Endothelial cell of umbilical vein (primary cell): ENCODE results near the gene G3BP2. TPM values are rescaled to one million over a fixed set of nuclear protein-coding genes. Genes with fewer than 3 reads are reported as not detected.

Experiments
- BruUV-seq: library from RNA; stranded (reverse); fragments of 400-500 nt; replicated peaks from 2 replicates; lab custom pipeline; 2021; lab: Mats Ljungman, UMichigan
- CTCF ChIA-PET: fragments of 300-600, 350-600 bp; sonication (Branson Sonifier 250); formaldehyde crosslinking; loops from one replicate; lab custom pipeline; 2021; ENCODE audit warnings: antibody characterized with exemption, inconsistent platforms; lab: Charles Lee
- POLR2A ChIA-PET: fragments of 300-600, 350-600 bp; sonication (Branson Sonifier 250); formaldehyde crosslinking; loops from one replicate; lab custom pipeline; 2021; ENCODE audit warnings: antibody characterized with exemption, inconsistent platforms; lab: Charles Lee
- DNase-seq: peaks from one replicate; pipeline ENCODE4 v3.0.0-alpha.2; 2011; ENCODE audit warnings: low read depth, low spot score
- FAIRE-seq: peaks from 2 replicates; lab custom pipeline; 2011; peaks lifted over from hg19 to GRCh38; lab: Jason Lieb, UNC
- H2AFZ ChIP-seq: 2 replicates; pipeline ENCODE4 v1.6.0; 2012; ENCODE audit warnings: low read depth, low read length, control low read depth, inconsistent platforms
- H3K27ac ChIP-seq: 2 replicates; pipeline ENCODE4 v1.5.1; 2011; ENCODE audit warnings: low read depth, mild to moderate bottlenecking, control low read depth, low read length, moderate library complexity; ENCODE audit not compliant: insufficient read depth
- H3K27me3 ChIP-seq, 2 experiments: 2 replicates each; pipeline versions ENCODE4 v1.6.0 to v1.6.1; 2011; ENCODE audit warnings: low read length in 2 of 2, mixed read lengths in 1 of 2; ENCODE audit not compliant: control insufficient read depth in 2 of 2, insufficient read depth in 2 of 2
- H3K36me3 ChIP-seq, 2 experiments: 2 replicates in 1 of 2; 3 replicates in 1 of 2; pipeline ENCODE4 v1.5.1; 2011; ENCODE audit warnings: low read length in 2 of 2, mild to moderate bottlenecking in 1 of 2, moderate library complexity in 1 of 2; ENCODE audit not compliant: control insufficient read depth in 2 of 2, insufficient read depth in 2 of 2; ENCODE audit errors: extremely low read depth in 1 of 2
- H3K4me1 ChIP-seq: 3 replicates; pipeline ENCODE4 v1.5.1; 2011; ENCODE audit warnings: mild to moderate bottlenecking, low read length; ENCODE audit not compliant: control insufficient read depth, insufficient read depth; ENCODE audit errors: extremely low read depth
- H3K4me2 ChIP-seq: 2 replicates; pipeline ENCODE4 v1.6.1; 2011; ENCODE audit warnings: low read length, control low read depth, mixed read lengths; ENCODE audit not compliant: insufficient read depth
- H3K4me3 ChIP-seq, 3 experiments: fragments of 200-600 bp in 1 of 3; sonication (generic), shearing (Covaris generic) in 1 of 3; replicated peaks in 1 of 3; 2 replicates each; pipeline ENCODE4 v1.5.1; 2011 to 2016; ENCODE audit warnings: control low read depth in 3 of 3, low read length in 3 of 3, mild to moderate bottlenecking in 2 of 3, inconsistent platforms in 1 of 3, low read depth in 1 of 3, moderate library complexity in 1 of 3; ENCODE audit not compliant: insufficient read depth in 1 of 3
- H3K79me2 ChIP-seq: 2 replicates; pipeline ENCODE4 v1.6.0; 2012; ENCODE audit warnings: low read length, inconsistent platforms; ENCODE audit not compliant: control insufficient read depth, insufficient read depth
- H3K9ac ChIP-seq: replicated peaks from 2 replicates; pipeline ENCODE3; 2011; ENCODE audit warnings: low read length, control low read depth; ENCODE audit not compliant: insufficient read depth; ENCODE audit errors: extremely low read depth
- H3K9me1 ChIP-seq: replicated peaks from 3 replicates; pipeline ENCODE4 v1.6.0; 2011; ENCODE audit warnings: mild to moderate bottlenecking, low read length; ENCODE audit not compliant: control insufficient read depth, insufficient read depth; ENCODE audit errors: extremely low read depth
- H3K9me3 ChIP-seq: replicated peaks from 2 replicates; pipeline ENCODE4 v1.5.1; 2012; ENCODE audit warnings: low read length, inconsistent platforms; ENCODE audit not compliant: control insufficient read depth, insufficient read depth
- H4K20me1 ChIP-seq: replicated peaks from 2 replicates; pipeline ENCODE3; 2011; ENCODE audit warnings: mild to moderate bottlenecking, low read length; ENCODE audit not compliant: control insufficient read depth, insufficient read depth; ENCODE audit errors: extremely low read depth
- EZH2 ChIP-seq: IDR thresholded peaks from 2 replicates; pipeline ENCODE4 v1.6.1; 2012; ENCODE audit warnings: borderline replicate concordance, low read depth, mild to moderate bottlenecking, moderate library complexity, low read length, inconsistent platforms; ENCODE audit not compliant: severe bottlenecking
- FOS ChIP-seq: IDR thresholded peaks from 2 replicates; pipeline ENCODE4 v1.6.1; 2011; ENCODE audit warnings: mild to moderate bottlenecking, low read length, moderate library complexity, borderline replicate concordance; ENCODE audit not compliant: insufficient read depth
- GATA2 ChIP-seq: IDR thresholded peaks from 2 replicates; pipeline ENCODE4 v1.7.0; 2011; ENCODE audit warnings: low read depth, mild to moderate bottlenecking, moderate library complexity, mixed read lengths, low read length; ENCODE audit not compliant: insufficient read length, insufficient read depth
- MYC ChIP-seq: IDR thresholded peaks from one replicate; pipeline ENCODE4 v1.6.1; 2011; ENCODE audit warnings: mild to moderate bottlenecking, low read depth, low read length
- POLR2A ChIP-seq: IDR thresholded peaks from 2 replicates; pipeline ENCODE4 v1.6.1; 2012; ENCODE audit warnings: low read depth, mild to moderate bottlenecking, control low read depth, low read length
- POLR2AphosphoS5 ChIP-seq: IDR thresholded peaks from 2 replicates; pipeline ENCODE4 v1.6.1; 2012; ENCODE audit warnings: low read depth, mild to moderate bottlenecking, control low read depth, low read length, moderate library complexity; ENCODE audit not compliant: insufficient read depth
- dilution Hi-C: fragments of 300-500 bp; cut with MboI; formaldehyde crosslinking; loops from one replicate; pipeline ENCODE4 v1.15.0; 2019; ENCODE audit warnings: low sequenced_read_pairs; ENCODE audit not compliant: extremely low pct_ligation_motif_present
- intact Hi-C: fragments of 100-400 bp; cut with micrococcal nuclease; formaldehyde crosslinking; loops from one replicate; pipeline ENCODE4 v1.10.0; 2022
- polyA plus RNA-seq, 4 experiments: library from polyadenylated mRNA; depleted of rRNA in 3 of 4; stranded (reverse) in 3 of 4; unstranded in 1 of 4; fragments of >200 nt; gene quantifications; 2 replicates each; pipeline versions ENCODE4 v1.2.1 to v1.2.3, GENCODE V29; 2011 to 2012; ENCODE audit warnings: missing spikeins in 1 of 4
- total RNA-seq: library from RNA; stranded (reverse); gene quantifications from 2 replicates; pipeline ENCODE4 v1.2.3, GENCODE V29; 2021
- TF ChIP-seq, protein P1 (sequence below): IDR thresholded peaks from 2 replicates; pipeline ENCODE4 v1.6.1; 2011; ENCODE audit not compliant: insufficient read depth, insufficient read length

The G3BP2 gene
- total and polyA plus RNA-seq, 2 donors (not counting 3 experiments of a cell fraction or from before 2014, with no cell fraction given): 61.1 to 180 TPM

GRCh38 chr4:75612306-75612705, 60.9 kb downstream of the G3BP2 start:
- no TSS peak for BruUV-seq
- no peak overlapping the region for H3K4me2 ChIP-seq
- dilution Hi-C loops (no loop called here), intact Hi-C loops (no loop called here)
- no peaks in the 10 kb centered on the region for H3K36me3 ChIP-seq
- H3K9me3 ChIP-seq: no peaks in the 10 kb centered on the region
- DNase-seq (no peak), FAIRE-seq (no peak)
- no peak overlapping the region for H3K27ac ChIP-seq
- POLR2A ChIA-PET: no interaction called here
- no peaks in the 10 kb centered on the region for H4K20me1 ChIP-seq
- no peaks in the 10 kb centered on the region for H3K4me1 ChIP-seq
- no peaks in the 10 kb centered on the region for H3K79me2 ChIP-seq
- H3K9ac ChIP-seq: no peak overlapping the region
- H3K4me3 ChIP-seq: no peak overlapping the region
- no peaks in the 10 kb centered on the region for H3K9me1 ChIP-seq
- no peak overlapping the region for H2AFZ ChIP-seq
- no peaks in the 10 kb centered on the region for H3K27me3 ChIP-seq
- CTCF ChIA-PET: no interaction called here
- TF ChIP-seq, protein P1, sequence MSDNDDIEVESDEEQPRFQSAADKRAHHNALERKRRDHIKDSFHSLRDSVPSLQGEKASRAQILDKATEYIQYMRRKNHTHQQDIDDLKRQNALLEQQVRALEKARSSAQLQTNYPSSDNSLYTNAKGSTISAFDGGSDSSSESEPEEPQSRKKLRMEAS: no peak
- TF ChIP-seq FOS (no peak), EZH2 (no peak), MYC (no peak), POLR2AphosphoS5 (no peak), GATA2 (no peak), POLR2A (no peak)

GRCh38 chr4:75605928-75606327, 67.3 kb downstream of the G3BP2 start:
- no TSS peak for BruUV-seq
- H3K79me2 ChIP-seq: no peaks in the 10 kb centered on the region
- CTCF ChIA-PET: interaction anchor here (1.8 kb wide), 1 partner anchor 242 kb away, joined by 5 read pairs; no protein-coding TSS in a partner anchor
- H3K4me2 ChIP-seq: no peak overlapping the region
- no peak for DNase-seq
- H3K9me3 ChIP-seq: no peaks in the 10 kb centered on the region
- no peak overlapping the region for H3K27ac ChIP-seq
- no peaks in the 10 kb centered on the region for H3K27me3 ChIP-seq
- TF ChIP-seq MYC (no peak), FOS (no peak)
- H3K9ac ChIP-seq: no peak overlapping the region
- POLR2A ChIA-PET: no interaction called here
- no peaks in the 10 kb centered on the region for H4K20me1 ChIP-seq
- intact Hi-C loops (no loop called here), dilution Hi-C loops (no loop called here)
- no peak overlapping the region for H3K4me3 ChIP-seq
- H3K9me1 ChIP-seq: no peaks in the 10 kb centered on the region
- H2AFZ ChIP-seq: no peak overlapping the region
- no peaks in the 10 kb centered on the region for H3K36me3 ChIP-seq
- no peak for FAIRE-seq
- H3K4me1 ChIP-seq: no peaks in the 10 kb centered on the region
